GM12892 (cell line): Measurements from ENCODE around the gene TREM2.

Source experiments
- POLR2A ChIP-seq: IDR thresholded peaks from 2 replicates; pipeline ENCODE4 v1.6.1; 2011; ENCODE audit warnings: low read depth, low read length, control low read depth
- POLR2AphosphoS5 ChIP-seq: IDR thresholded peaks from 2 replicates; pipeline ENCODE4 v1.6.1; 2011; ENCODE audit warnings: low read depth, low read length, control low read depth
- TAF1 ChIP-seq: IDR thresholded peaks from 2 replicates; pipeline ENCODE4 v1.6.1; 2011; ENCODE audit warnings: low read depth, mild to moderate bottlenecking, control low read depth, low read length, borderline replicate concordance

GRCh38 chr6:41132254-41132653, 30.7 kb downstream of the TREM2 start:
- TF ChIP-seq TAF1, result no peak
- no peak for TF ChIP-seq POLR2AphosphoS5
- TF ChIP-seq POLR2A, result no peak
